ENCODE results near the gene SYNGR3. TPM values are rescaled to one million over a fixed set of nuclear protein-coding genes. Genes with fewer than 3 reads are reported as not detected.

SYNGR3 gene
- total and polyA plus RNA-seq, 10 donors, result 0.85 to 11.4 (median 2.8) TPM

GRCh38 chr16:1991948-1992703, 2.4 kb downstream of the SYNGR3 start:
- peaks cover 0 to 14% (median 5%) of the 10 kb centered on the region in 6 donors for H3K36me3 ChIP-seq
- peaks cover 11 to 47% (median 30%) of the 10 kb centered on the region in 6 donors for H3K4me1 ChIP-seq
- H3K27me3 ChIP-seq (replicated peaks in 1 of 7), result peaks cover 0 to 39% (median 23%) of the 10 kb centered on the region in 7 donors
- H3K9me3 ChIP-seq, result peaks cover 0 to 5% (median 0%) of the 10 kb centered on the region in 8 donors
- intact Hi-C loops (cut with DNase I; ENCODE audit: low total_unique reads), result no loop called here
- peak in 2 of 11 experiments; percentile 15 to 36 for TF ChIP-seq CTCF (IDR thresholded peaks at IDR 0.05 in 8 of 11, conservative IDR thresholded peaks at IDR 0.05 in 3 of 11)
- no peak for TF ChIP-seq POLR2A (IDR thresholded peaks at IDR 0.05)
- peak; percentile 89 to 92 (median 91) for TF ChIP-seq POLR2AphosphoS5 (IDR thresholded peaks at IDR 0.05)
- peak overlapping the region; percentile 27 to 72 (median 36) for H3K4me3 ChIP-seq
- DNase-seq, result peak; percentile 98
- 4 to 6% (median 5%) methylated on average over 41 to 96 of the region's 96 CpGs; no CpG with 5 or more reads in 1 of the 5 donors for WGBS, 5 donors
- H3K27ac ChIP-seq, result peak overlapping the region; percentile 70 to 93 (median 82)

DNA sequence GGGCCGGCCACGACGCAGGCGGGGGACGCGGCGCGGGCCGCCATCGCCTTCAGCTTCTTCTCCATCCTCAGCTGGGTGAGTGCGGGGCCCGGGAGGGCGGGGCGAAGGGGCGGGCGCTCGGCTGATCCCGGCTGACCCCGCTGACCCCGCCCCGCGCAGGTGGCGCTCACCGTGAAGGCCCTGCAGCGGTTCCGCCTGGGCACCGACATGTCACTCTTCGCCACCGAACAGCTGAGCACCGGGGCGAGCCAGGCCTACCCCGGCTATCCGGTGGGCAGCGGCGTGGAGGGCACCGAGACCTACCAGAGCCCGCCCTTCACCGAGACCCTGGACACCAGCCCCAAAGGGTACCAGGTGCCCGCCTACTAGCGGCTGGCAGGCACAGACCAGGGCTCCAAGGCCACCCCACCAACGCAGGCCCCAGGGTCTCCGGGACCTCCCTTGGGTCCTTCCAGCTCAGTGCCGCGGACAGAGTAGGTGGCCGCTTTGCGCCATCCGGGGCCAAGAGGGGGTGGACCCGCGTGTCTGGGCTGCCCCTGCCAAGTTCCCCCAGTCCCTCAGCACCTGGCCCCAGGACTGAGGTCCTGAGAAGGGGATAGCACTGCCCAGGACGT, 3.0 kb downstream of the SYNGR3 start:
- DNase-seq, result no peak
- intact Hi-C loops (cut with DNase I; ENCODE audit: low total_unique reads), result no loop called here
- peaks cover 0 to 18% (median 12%) of the 10 kb centered on the region in 6 donors for H3K36me3 ChIP-seq
- no peak for TF ChIP-seq POLR2AphosphoS5 (IDR thresholded peaks at IDR 0.05)
- TF ChIP-seq POLR2A (IDR thresholded peaks at IDR 0.05), result no peak
- no peak for TF ChIP-seq CTCF (IDR thresholded peaks at IDR 0.05 in 8 of 11, conservative IDR thresholded peaks at IDR 0.05 in 3 of 11)
- peaks cover 0 to 5% (median 0%) of the 10 kb centered on the region in 8 donors for H3K9me3 ChIP-seq
- WGBS, 5 donors, result 47 to 100% (median 54%) methylated on average over 1 to 50 of the region's 50 CpGs
- H3K27ac ChIP-seq, result peak overlapping the region; percentile 27 to 93 (median 73)
- peak overlapping the region in 3 of 8 donors; percentile 38 to 72 (median 43) for H3K4me3 ChIP-seq
- H3K27me3 ChIP-seq (replicated peaks in 1 of 7), result peaks cover 0 to 39% (median 23%) of the 10 kb centered on the region in 7 donors
- peaks cover 11 to 47% (median 30%) of the 10 kb centered on the region in 6 donors for H3K4me1 ChIP-seq

DNA sequence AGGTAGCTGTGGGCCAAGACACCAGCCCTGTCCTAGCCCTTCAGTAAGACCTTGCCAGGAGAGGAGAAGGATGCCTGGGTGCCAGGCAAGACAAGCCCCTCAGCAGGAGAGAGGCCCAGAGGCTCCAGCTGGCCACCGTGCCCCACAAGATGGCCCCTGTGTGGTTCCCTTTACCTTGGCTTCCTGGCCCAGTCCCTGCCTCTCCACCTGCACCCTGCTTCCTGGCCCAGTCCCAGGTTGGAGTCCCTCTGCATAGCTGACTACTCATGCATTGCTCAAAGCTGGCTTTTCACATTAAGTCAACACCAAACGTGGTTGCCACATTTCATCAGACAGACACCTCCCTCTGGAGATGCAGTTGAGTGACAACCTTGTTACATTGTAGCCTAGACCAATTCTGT, 4.0 kb downstream of the SYNGR3 start:
- Histone ChIP-seq H3K9me3 (peaks cover 0 to 5% (median 0%) of the 10 kb centered on the region in 8 donors), H3K4me3 (no peak overlapping the region), H3K36me3 (peaks cover 0 to 27% (median 21%) of the 10 kb centered on the region in 6 donors), H3K27ac (peak overlapping the region in 3 of 8 donors; percentile 31 to 93 (median 87)), H3K27me3 (replicated peaks in 1 of 7) (peaks cover 0 to 31% (median 22%) of the 10 kb centered on the region in 7 donors), H3K4me1 (peaks cover 11 to 45% (median 30%) of the 10 kb centered on the region in 6 donors)
- WGBS, 5 donors, result 51 to 68% (median 56%) methylated on average over 2 of the region's 2 CpGs
- intact Hi-C loops (cut with DNase I; ENCODE audit: low total_unique reads), result no loop called here
- TF ChIP-seq POLR2A (IDR thresholded peaks at IDR 0.05) (no peak), CTCF (IDR thresholded peaks at IDR 0.05 in 8 of 11, conservative IDR thresholded peaks at IDR 0.05 in 3 of 11) (no peak), POLR2AphosphoS5 (IDR thresholded peaks at IDR 0.05) (no peak)
- peak; percentile 78 for DNase-seq

Measured in spleen (tissue), 11 donors.